NCI-H69 (cell line): Measurements from ENCODE around the gene TRAF3.

Source experiments
- DNase-seq: peaks from one replicate; lab custom pipeline; 2025; lab: John Stamatoyannopoulos, UW

TRAF3 gene

GRCh38 chr14:102908766-102909455 lies 131.7 kb downstream of the TRAF3 start:
- no peak for DNase-seq

GRCh38 chr14:102909462-102909861 lies 132.2 kb downstream of the TRAF3 start:
- DNase-seq = no peak

- DNase-seq = no peak
These were observed 132.7 kb downstream of the TRAF3 start for GRCh38 chr14:102909911-102910310.

- no peak for DNase-seq
These were observed 133.2 kb downstream of the TRAF3 start for GRCh38 chr14:102910442-102910841.

- no peak for DNase-seq
These were observed 134.3 kb downstream of the TRAF3 start for GRCh38 chr14:102911541-102911951.

- DNase-seq = no peak
These were observed 134.9 kb downstream of the TRAF3 start for GRCh38 chr14:102911991-102912761.

GRCh38 chr14:102913341-102914211 lies 136.3 kb downstream of the TRAF3 start:
- DNase-seq = no peak

GRCh38 chr14:102914474-102915291 lies 137.4 kb downstream of the TRAF3 start:
- no peak for DNase-seq

- no peak for DNase-seq
These were observed 138.3 kb downstream of the TRAF3 start for GRCh38 chr14:102915292-102916110.

- no peak for DNase-seq
These were observed 139.3 kb downstream of the TRAF3 start for GRCh38 chr14:102916347-102917055.

GRCh38 chr14:102917056-102917385 lies 139.8 kb downstream of the TRAF3 start:
- no peak for DNase-seq

- peak; percentile 72 for DNase-seq
These were observed 140.4 kb downstream of the TRAF3 start for GRCh38 chr14:102917469-102918211.

GRCh38 chr14:102918438-102918837 lies 141.2 kb downstream of the TRAF3 start:
- no peak for DNase-seq

- DNase-seq = no peak
These were observed 143.2 kb downstream of the TRAF3 start for GRCh38 chr14:102920273-102920997.

- DNase-seq = no peak
These were observed 143.7 kb downstream of the TRAF3 start for GRCh38 chr14:102920998-102921304.

GRCh38 chr14:102922490-102923200 lies 145.4 kb downstream of the TRAF3 start, which contains the start of gene AMN:
Gene AMN (plus strand): TSS chr14:102922663. CDS start chr14:102922689, 26 bp downstream.
- DNase-seq = peak; percentile 47

GRCh38 chr14:102923201-102923924 lies 146.1 kb downstream of the TRAF3 start:
- peak; percentile 24 for DNase-seq
